Measurements from ENCODE around the gene GPRC5D.
A peak's percentile ranks its signal among the peaks of the same experiment; 100 is the strongest.

Gene GPRC5D

DNA sequence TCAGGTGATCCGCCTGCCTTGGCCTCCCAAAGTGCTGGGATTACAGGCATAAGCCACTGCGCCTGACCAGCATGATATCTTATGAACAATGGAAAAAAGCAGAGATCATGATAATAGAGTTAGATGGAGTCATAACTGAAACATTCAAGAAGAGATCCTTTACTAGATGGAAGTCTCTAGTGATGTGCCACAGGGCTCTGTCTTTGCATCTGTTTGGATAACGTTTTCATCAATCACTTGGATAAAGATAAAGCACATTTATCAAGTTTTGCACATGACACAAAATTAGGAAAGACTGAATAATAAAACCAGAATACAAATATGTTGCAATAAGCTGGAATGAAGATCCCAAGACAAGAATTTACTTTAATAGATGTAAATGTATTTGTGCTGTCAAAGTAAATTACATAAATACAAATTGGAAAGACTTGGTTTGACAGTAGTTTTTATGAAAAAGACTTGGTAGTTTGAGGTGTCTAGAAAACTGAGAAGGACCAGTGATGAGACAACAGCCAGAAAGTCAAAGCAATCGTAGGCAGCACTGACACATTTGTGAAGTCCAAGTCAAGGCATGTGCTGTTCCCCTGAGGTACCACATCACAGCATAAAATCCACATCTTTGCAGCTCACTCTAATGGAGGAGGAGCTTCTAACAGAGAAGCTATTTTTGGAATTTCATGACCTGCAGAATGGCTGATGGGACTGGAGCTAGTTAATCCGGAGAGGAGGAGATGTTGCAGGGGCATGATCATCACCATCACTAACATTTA, 32.1 kb downstream of the GPRC5D start:
- TF ChIP-seq, protein P1, sequence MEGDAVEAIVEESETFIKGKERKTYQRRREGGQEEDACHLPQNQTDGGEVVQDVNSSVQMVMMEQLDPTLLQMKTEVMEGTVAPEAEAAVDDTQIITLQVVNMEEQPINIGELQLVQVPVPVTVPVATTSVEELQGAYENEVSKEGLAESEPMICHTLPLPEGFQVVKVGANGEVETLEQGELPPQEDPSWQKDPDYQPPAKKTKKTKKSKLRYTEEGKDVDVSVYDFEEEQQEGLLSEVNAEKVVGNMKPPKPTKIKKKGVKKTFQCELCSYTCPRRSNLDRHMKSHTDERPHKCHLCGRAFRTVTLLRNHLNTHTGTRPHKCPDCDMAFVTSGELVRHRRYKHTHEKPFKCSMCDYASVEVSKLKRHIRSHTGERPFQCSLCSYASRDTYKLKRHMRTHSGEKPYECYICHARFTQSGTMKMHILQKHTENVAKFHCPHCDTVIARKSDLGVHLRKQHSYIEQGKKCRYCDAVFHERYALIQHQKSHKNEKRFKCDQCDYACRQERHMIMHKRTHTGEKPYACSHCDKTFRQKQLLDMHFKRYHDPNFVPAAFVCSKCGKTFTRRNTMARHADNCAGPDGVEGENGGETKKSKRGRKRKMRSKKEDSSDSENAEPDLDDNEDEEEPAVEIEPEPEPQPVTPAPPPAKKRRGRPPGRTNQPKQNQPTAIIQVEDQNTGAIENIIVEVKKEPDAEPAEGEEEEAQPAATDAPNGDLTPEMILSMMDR (conservative IDR thresholded peaks at IDR 0.05; ENCODE audit: low read depth, low read length): no peak
- H2AFZ ChIP-seq (ENCODE audit: low read depth): no peak overlapping the region
- H3K36me3 ChIP-seq (ENCODE audit: insufficient read depth): no peaks in the 10 kb centered on the region
- H3K4me1 ChIP-seq (ENCODE audit: low read depth, poor library complexity, severe bottlenecking): no peaks in the 10 kb centered on the region
- no peak overlapping the region for H3K9ac ChIP-seq
- no peak overlapping the region for H3K27ac ChIP-seq
- no peaks in the 10 kb centered on the region for H4K20me1 ChIP-seq (ENCODE audit: insufficient read depth)
- H3K79me2 ChIP-seq (ENCODE audit: insufficient read depth, low read depth): no peaks in the 10 kb centered on the region
- no peak overlapping the region for H3K4me3 ChIP-seq (IDR thresholded peaks at IDR 0.05; ENCODE audit: insufficient read depth, low read depth, low read length)
- H3K27me3 ChIP-seq (ENCODE audit: insufficient read depth, low read depth): no peaks in the 10 kb centered on the region
- no peak overlapping the region for H3K4me2 ChIP-seq

DNA sequence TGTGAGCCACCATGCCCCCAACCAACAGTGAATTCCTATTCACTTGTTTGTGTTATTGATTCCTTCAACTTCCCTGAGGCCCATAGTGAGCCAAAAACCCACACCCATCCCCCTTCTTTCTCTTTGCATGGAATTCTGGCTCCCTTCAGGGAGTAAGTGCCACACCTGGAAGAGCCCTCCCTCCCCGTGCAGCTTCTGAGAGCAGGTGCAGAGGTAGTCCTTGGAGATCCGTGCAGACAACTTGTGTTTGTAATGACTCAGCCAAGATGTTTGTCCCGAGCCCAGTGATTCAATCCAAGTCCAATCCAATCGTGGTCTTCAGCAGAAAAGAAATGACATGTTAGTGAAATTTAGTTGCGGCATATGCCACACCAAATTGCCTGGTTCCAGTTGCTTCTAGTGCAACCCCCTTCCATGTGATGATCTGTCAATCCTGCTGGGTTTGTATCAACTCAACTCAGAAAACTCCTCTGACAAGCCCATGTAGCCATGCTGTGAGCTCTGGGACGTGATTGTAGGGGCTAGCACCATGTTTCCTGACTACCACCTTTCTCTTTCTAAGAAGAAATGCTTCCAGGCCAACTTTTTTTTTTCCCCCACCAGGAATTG, 33.1 kb downstream of the GPRC5D start:
- no peaks in the 10 kb centered on the region for H4K20me1 ChIP-seq (ENCODE audit: insufficient read depth)

DNA sequence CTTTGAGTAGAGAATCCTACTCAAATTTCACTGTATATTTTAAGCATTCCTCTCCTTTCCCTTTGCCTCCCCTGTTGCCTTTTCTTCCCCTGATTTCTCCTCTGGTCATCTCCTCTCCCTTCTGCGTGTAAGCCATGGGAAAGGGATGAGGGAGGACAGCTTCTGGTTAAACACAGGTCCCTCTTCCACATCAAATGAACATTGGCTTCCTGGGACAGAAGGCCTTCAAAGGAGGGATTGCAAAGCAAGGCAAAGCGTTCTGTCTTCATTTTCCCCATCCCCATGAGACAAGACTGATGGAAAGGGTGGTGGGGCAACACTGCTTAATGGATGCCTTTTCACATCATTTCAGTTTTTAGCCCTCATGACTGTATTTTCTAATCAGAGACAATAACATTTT, 34.5 kb downstream of the GPRC5D start:
- no peak overlapping the region for H3K4me3 ChIP-seq (IDR thresholded peaks at IDR 0.05; ENCODE audit: insufficient read depth, low read depth, low read length)
- H3K27ac ChIP-seq: no peak overlapping the region
- no peak overlapping the region for H3K9ac ChIP-seq
- H3K4me2 ChIP-seq: no peak overlapping the region
- H2AFZ ChIP-seq (ENCODE audit: low read depth): no peak overlapping the region
- no peaks in the 10 kb centered on the region for H3K27me3 ChIP-seq (ENCODE audit: insufficient read depth, low read depth)
- no peaks in the 10 kb centered on the region for H3K4me1 ChIP-seq (ENCODE audit: low read depth, poor library complexity, severe bottlenecking)
- TF ChIP-seq, protein P1 (conservative IDR thresholded peaks at IDR 0.05; ENCODE audit: low read depth, low read length): no peak
- H4K20me1 ChIP-seq (ENCODE audit: insufficient read depth): no peaks in the 10 kb centered on the region
- no peaks in the 10 kb centered on the region for H3K79me2 ChIP-seq (ENCODE audit: insufficient read depth, low read depth)
- H3K36me3 ChIP-seq (ENCODE audit: insufficient read depth): no peaks in the 10 kb centered on the region

More for the DNA sequence above, 33.1 kb downstream of the GPRC5D start:
- Histone ChIP-seq H3K27ac (no peak overlapping the region), H3K9ac (no peak overlapping the region), H2AFZ (ENCODE audit: low read depth) (no peak overlapping the region), H3K4me2 (no peak overlapping the region), H3K36me3 (ENCODE audit: insufficient read depth) (no peaks in the 10 kb centered on the region), H3K79me2 (ENCODE audit: insufficient read depth, low read depth) (no peaks in the 10 kb centered on the region), H3K4me3 (IDR thresholded peaks at IDR 0.05; ENCODE audit: insufficient read depth, low read depth, low read length) (no peak overlapping the region), H3K4me1 (ENCODE audit: low read depth, poor library complexity, severe bottlenecking) (no peaks in the 10 kb centered on the region), H3K27me3 (ENCODE audit: insufficient read depth, low read depth) (no peaks in the 10 kb centered on the region)
- TF ChIP-seq, protein P1 (conservative IDR thresholded peaks at IDR 0.05; ENCODE audit: low read depth, low read length): no peak

DNA sequence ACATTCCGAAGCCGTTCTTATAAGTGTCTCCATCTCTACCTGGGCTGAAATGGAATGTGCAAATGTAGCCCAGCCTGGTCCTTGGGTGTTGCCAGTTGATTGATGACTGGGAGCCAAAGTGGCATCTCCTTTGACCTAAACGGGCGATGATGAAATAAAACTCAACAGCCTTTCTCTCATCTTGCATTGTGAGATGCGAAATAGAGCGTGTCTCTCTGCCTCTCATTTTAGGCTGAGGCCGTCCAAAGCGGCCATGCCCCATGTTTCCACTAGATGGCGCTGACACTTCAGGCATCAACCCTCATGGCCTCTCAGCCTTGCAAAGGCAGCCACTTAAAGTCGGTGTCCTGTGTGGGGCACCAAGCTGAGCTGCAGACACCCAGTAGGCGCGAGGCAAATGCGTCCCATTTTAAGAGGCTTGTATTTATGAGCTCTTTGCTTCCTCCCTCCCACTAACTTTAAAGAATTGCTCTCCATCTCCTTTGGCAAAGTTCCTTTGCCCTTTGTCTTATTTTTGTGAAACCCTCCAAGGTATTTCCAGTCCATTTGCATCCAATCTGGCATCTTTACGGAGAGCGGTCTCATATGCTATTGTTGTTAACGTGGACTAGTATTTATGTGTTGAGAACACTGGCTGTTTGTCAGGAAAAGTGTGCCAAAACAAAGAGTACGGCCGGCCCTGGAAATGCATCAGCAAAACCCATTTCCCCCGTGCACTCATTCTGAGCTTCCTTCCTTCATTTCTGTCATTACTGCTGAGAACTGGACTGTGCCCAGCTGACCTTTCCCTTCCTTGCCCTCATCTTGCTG, 35.6 kb downstream of the GPRC5D start:
- no peaks in the 10 kb centered on the region for H3K27me3 ChIP-seq (ENCODE audit: insufficient read depth, low read depth)
- no peak overlapping the region for H3K4me3 ChIP-seq (IDR thresholded peaks at IDR 0.05; ENCODE audit: insufficient read depth, low read depth, low read length)
- peak overlapping the region; percentile 15; the same call in 1 of the 2 replicates for H2AFZ ChIP-seq (ENCODE audit: low read depth)
- H3K36me3 ChIP-seq (ENCODE audit: insufficient read depth): no peaks in the 10 kb centered on the region
- no peak overlapping the region for H3K4me2 ChIP-seq
- TF ChIP-seq, protein P1 (conservative IDR thresholded peaks at IDR 0.05; ENCODE audit: low read depth, low read length): peak; percentile 93
- H3K79me2 ChIP-seq (ENCODE audit: insufficient read depth, low read depth): no peaks in the 10 kb centered on the region
- H4K20me1 ChIP-seq (ENCODE audit: insufficient read depth): no peaks in the 10 kb centered on the region
- no peak overlapping the region for H3K27ac ChIP-seq
- H3K9ac ChIP-seq: no peak overlapping the region
- H3K4me1 ChIP-seq (ENCODE audit: low read depth, poor library complexity, severe bottlenecking): no peaks in the 10 kb centered on the region

Measured in KMS-11 (cell line).